Thymus (tissue), 11 donors: ENCODE measurements around the gene STEAP3. TPM values are rescaled to one million over a fixed set of nuclear protein-coding genes. Genes with fewer than 3 reads are reported as not detected.

Experiments used
- DNase-seq, 9 donors: peaks; one replicate each; pipeline ENCODE4 v3.0.0-alpha.2; 2013; ENCODE audit warnings: low spot score in 9 of 9, low read depth in 6 of 9, missing footprints in 1 of 9
- H3K27ac ChIP-seq, 2 donors: one replicate each; pipeline ENCODE4 v1.5.1; 2013; ENCODE audit warnings: control low read depth in 1 of 2, low read depth in 1 of 2, low read length in 1 of 2, mild to moderate bottlenecking in 1 of 2, moderate library complexity in 1 of 2
- H3K27me3 ChIP-seq, 2 donors: one replicate each; pipeline ENCODE4 v1.5.1; 2013; ENCODE audit warnings: low read length in 1 of 2; ENCODE audit not compliant: control insufficient read depth in 2 of 2, insufficient read depth in 1 of 2
- H3K36me3 ChIP-seq, 2 donors: one replicate each; pipeline ENCODE4 v1.5.1; 2013; ENCODE audit warnings: low read length in 1 of 2, mild to moderate bottlenecking in 1 of 2, moderate library complexity in 1 of 2; ENCODE audit not compliant: control insufficient read depth in 2 of 2, insufficient read depth in 2 of 2
- H3K4me1 ChIP-seq, 2 donors: one replicate each; pipeline ENCODE4 v1.5.1; 2013; ENCODE audit warnings: low read length in 2 of 2; ENCODE audit not compliant: control insufficient read depth in 2 of 2, insufficient read depth in 2 of 2
- H3K4me3 ChIP-seq, 2 donors: one replicate each; pipeline ENCODE4 v1.5.1; 2013; ENCODE audit warnings: low read length in 2 of 2, control low read depth in 1 of 2, mild to moderate bottlenecking in 1 of 2
- H3K9me3 ChIP-seq, 2 donors: one replicate each; pipeline ENCODE4 v1.5.1; 2013; ENCODE audit warnings: low read length in 1 of 2, mild to moderate bottlenecking in 1 of 2; ENCODE audit not compliant: control insufficient read depth in 2 of 2, insufficient read depth in 1 of 2
- WGBS: extraction: QIAGEN DNeasy Blood & Tissue Kit; methylation state at CpG from one replicate; pipeline ENCODE4 v1.1.7; 2013; 5-methylcytosine and 5-hydroxymethylcytosine counted together
- polyA plus RNA-seq: library from polyadenylated mRNA; stranded (reverse); fragments of 200-250 nt; gene quantifications from one replicate; pipeline ENCODE4 v1.2.3, GENCODE V29; 2013
- total RNA-seq: library from RNA; stranded (reverse); fragments of 120-200 nt; gene quantifications from one replicate; pipeline ENCODE4 v1.2.4, GENCODE V29; 2013
- donor health status: healthy.

The STEAP3 gene
- total and polyA plus RNA-seq, 2 donors = 0.90 to 5.5 TPM

- Histone ChIP-seq H3K27ac (no peak overlapping the region), H3K9me3 (no peaks in the 10 kb centered on the region), H3K4me1 (no peaks in the 10 kb centered on the region), H3K27me3 (no peaks in the 10 kb centered on the region), H3K4me3 (no peak overlapping the region), H3K36me3 (no peaks in the 10 kb centered on the region)
- 98% methylated on average over 6 of the region's 6 CpGs for WGBS
- DNase-seq = no peak
Measured at GRCh38 chr2:119279666-119280065, 56.0 kb downstream of the STEAP3 start.

- Histone ChIP-seq H3K4me3 (no peak overlapping the region), H3K4me1 (no peaks in the 10 kb centered on the region), H3K27ac (no peak overlapping the region), H3K9me3 (no peaks in the 10 kb centered on the region), H3K36me3 (no peaks in the 10 kb centered on the region), H3K27me3 (no peaks in the 10 kb centered on the region)
- WGBS = 71% methylated on average over 4 of the region's 4 CpGs
- DNase-seq = no peak
Measured at GRCh38 chr2:119280680-119281079, 57.0 kb downstream of the STEAP3 start.

- Histone ChIP-seq H3K4me1 (no peaks in the 10 kb centered on the region), H3K27ac (no peak overlapping the region), H3K36me3 (no peaks in the 10 kb centered on the region), H3K27me3 (no peaks in the 10 kb centered on the region), H3K4me3 (no peak overlapping the region), H3K9me3 (no peaks in the 10 kb centered on the region)
- DNase-seq = no peak
- WGBS = 84% methylated on average over 21 of the region's 21 CpGs
Measured at GRCh38 chr2:119282146-119282995, 58.7 kb downstream of the STEAP3 start.

GRCh38 chr2:119282996-119283511, 59.4 kb downstream of the STEAP3 start:
- 98% methylated on average over 4 of the region's 4 CpGs for whole genome bisulfite sequencing
- H3K4me3 ChIP-seq = no peak overlapping the region
- no peak overlapping the region for H3K27ac ChIP-seq
- no peak for DNase-seq
- H3K9me3 ChIP-seq = no peaks in the 10 kb centered on the region
- H3K4me1 ChIP-seq = no peaks in the 10 kb centered on the region
- H3K36me3 ChIP-seq = no peaks in the 10 kb centered on the region
- no peaks in the 10 kb centered on the region for H3K27me3 ChIP-seq

- H3K4me3 ChIP-seq = no peak overlapping the region
Measured at GRCh38 chr2:119283873-119284331, 60.3 kb downstream of the STEAP3 start.

GRCh38 chr2:119286661-119287060, 63.0 kb downstream of the STEAP3 start:
- no peaks in the 10 kb centered on the region for H3K36me3 ChIP-seq
- H3K4me3 ChIP-seq = no peak overlapping the region
- DNase-seq = no peak
- H3K9me3 ChIP-seq = no peaks in the 10 kb centered on the region
- H3K4me1 ChIP-seq = no peaks in the 10 kb centered on the region
- WGBS = 82% methylated on average over 8 of the region's 8 CpGs
- no peaks in the 10 kb centered on the region for H3K27me3 ChIP-seq
- no peak overlapping the region for H3K27ac ChIP-seq

More at GRCh38 chr2:119283873-119284331, 60.3 kb downstream of the STEAP3 start:
- no peaks in the 10 kb centered on the region for H3K4me1 ChIP-seq
- no peak for DNase-seq
- no peak overlapping the region for H3K27ac ChIP-seq
- H3K9me3 ChIP-seq = no peaks in the 10 kb centered on the region
- H3K36me3 ChIP-seq = no peaks in the 10 kb centered on the region
- no peaks in the 10 kb centered on the region for H3K27me3 ChIP-seq
- 89% methylated on average over 10 of the region's 10 CpGs for WGBS

GRCh38 chr2:119288576-119288975, 64.9 kb downstream of the STEAP3 start:
- H3K27me3 ChIP-seq = no peaks in the 10 kb centered on the region
- no peak for DNase-seq
- H3K36me3 ChIP-seq = no peaks in the 10 kb centered on the region
- H3K4me1 ChIP-seq = no peaks in the 10 kb centered on the region
- no peak overlapping the region for H3K27ac ChIP-seq
- H3K9me3 ChIP-seq = no peaks in the 10 kb centered on the region
- no peak overlapping the region for H3K4me3 ChIP-seq
- 96% methylated on average over 6 of the region's 6 CpGs for WGBS

- WGBS = 84% methylated on average over 11 of the region's 11 CpGs
- no peak for DNase-seq
- Histone ChIP-seq H3K4me1 (no peaks in the 10 kb centered on the region), H3K27ac (no peak overlapping the region), H3K9me3 (no peaks in the 10 kb centered on the region), H3K27me3 (no peaks in the 10 kb centered on the region), H3K36me3 (no peaks in the 10 kb centered on the region), H3K4me3 (no peak overlapping the region)
Measured at GRCh38 chr2:119289093-119289492, 65.5 kb downstream of the STEAP3 start.

GRCh38 chr2:119289642-119290041, 66.0 kb downstream of the STEAP3 start:
- H3K36me3 ChIP-seq = no peaks in the 10 kb centered on the region
- no peak for DNase-seq
- H3K27ac ChIP-seq = no peak overlapping the region
- H3K27me3 ChIP-seq = no peaks in the 10 kb centered on the region
- no peak overlapping the region for H3K4me3 ChIP-seq
- H3K9me3 ChIP-seq = no peaks in the 10 kb centered on the region
- WGBS = 95% methylated on average over 6 of the region's 6 CpGs
- no peaks in the 10 kb centered on the region for H3K4me1 ChIP-seq
